HG03457 (cell line): ENCODE measurements around the gene EMC9.
"Not testable (repeated sequence)": the region's sequence is repeated elsewhere in the genome, so short reads cannot be mapped to it uniquely, and the experiment has no call there.

ENCODE experiments used
- ATAC-seq: cut with Tn5 transposase; IDR thresholded peaks from one replicate; pipeline ENCODE4 v1.9.1; 2021; ENCODE audit warnings: moderate number of reproducible peaks; ENCODE audit not compliant: unreplicated experiment

Gene EMC9

DNA sequence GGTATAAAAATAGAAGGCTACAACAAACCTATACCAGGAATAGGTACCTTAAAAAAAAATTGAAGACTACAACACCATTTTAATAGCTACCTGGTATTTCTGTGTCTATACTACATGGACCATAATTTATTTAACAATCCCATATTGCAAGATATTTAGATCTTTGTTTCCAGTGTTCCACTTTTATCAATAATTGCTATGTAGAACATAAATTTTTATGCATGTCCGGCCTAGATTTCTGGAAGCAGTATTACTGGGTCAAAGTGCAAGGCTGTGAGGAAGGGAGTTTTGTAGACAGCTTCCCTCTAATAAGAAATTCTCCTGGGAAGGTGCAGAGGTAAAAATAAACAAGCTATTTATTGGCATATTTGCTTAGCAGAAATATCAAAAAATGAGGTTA lies 30.9 kb downstream of the EMC9 start:
- no peak for ATAC-seq

DNA sequence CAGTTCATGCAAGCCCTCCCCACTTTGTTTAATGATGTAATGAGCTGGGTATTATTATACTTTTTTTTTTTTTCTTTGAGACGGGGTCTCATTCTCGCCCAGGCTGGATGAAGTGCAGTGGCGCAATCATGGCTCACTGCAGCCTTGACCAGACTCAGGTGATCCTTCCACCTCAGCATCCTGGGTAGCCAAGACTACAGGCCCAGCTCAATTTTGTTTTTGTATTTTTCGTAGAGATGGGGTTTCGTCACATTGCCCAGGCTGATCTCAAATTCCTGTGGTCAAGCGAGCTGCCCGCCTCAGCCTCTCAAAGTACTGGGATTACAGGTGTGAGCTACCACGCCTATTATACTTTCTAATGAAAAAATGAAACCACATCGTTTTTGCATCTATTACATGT lies 31.3 kb downstream of the EMC9 start:
- no peak for ATAC-seq

DNA sequence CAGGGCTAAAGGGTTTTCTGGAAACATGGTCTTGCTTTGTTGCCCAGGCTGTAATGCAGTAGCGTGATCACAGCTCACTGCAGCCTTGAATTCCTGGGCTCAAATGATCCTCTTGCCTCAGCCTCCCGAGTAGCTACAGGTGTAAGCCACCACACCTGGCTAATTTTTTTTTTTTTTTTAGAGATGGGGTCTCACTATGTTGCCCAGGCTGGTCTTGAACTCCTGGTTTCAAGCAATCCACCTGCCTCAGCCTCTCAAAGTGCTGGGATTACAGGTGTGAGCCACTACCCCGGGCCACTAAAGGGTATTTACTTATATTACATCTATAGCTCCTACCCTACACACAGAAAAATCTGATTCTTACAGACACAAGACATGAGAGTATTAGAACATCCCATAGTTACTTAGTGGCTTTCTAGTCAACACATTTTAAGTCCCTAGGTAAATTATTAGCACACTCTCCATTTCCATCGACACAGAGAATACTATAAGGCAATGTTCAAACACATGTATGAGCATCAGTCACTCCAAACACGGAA lies 33.0 kb downstream of the EMC9 start:
- no peak for ATAC-seq

- no peak for ATAC-seq
These were observed 34.6 kb downstream of the EMC9 start for GRCh38 chr14:24106672-24107271.

DNA sequence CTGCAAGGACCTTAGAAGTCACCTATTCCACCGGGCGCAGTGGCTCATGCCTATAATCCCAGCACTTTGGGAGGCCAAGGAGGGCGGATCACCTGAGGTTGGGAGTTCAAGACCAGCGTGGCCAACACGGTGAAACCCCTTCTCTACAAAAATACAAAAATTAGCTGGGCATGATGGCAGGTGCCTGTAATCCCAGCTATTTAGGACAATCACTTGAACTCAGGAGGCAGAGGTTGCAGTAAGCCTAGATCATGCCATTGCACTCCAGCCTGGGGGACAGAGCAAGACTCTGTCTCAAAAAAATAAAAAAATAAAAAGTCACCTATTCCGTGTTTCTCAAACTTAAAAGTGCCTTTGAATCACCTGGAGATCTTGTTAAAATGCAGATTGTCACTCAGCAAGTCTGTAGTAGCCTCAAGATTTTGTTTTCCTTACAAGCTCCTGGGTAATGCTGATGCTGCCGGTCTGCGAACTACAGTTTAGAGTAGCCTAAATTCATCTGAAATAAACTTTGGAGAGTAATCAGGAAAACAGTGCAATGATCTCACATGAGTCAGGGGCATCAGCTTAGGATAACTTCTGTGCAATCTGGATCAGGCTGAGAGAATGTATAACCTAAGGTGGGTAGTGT lies 35.7 kb downstream of the EMC9 start:
- not testable (repeated sequence) for ATAC-seq

GRCh38 chr14:24103451-24103850 lies 37.9 kb downstream of the EMC9 start:
- no peak for ATAC-seq

- no peak for ATAC-seq
These were observed 38.9 kb downstream of the EMC9 start for GRCh38 chr14:24102357-24103048.

GRCh38 chr14:24100982-24101494 lies 40.4 kb downstream of the EMC9 start:
- no peak for ATAC-seq

DNA sequence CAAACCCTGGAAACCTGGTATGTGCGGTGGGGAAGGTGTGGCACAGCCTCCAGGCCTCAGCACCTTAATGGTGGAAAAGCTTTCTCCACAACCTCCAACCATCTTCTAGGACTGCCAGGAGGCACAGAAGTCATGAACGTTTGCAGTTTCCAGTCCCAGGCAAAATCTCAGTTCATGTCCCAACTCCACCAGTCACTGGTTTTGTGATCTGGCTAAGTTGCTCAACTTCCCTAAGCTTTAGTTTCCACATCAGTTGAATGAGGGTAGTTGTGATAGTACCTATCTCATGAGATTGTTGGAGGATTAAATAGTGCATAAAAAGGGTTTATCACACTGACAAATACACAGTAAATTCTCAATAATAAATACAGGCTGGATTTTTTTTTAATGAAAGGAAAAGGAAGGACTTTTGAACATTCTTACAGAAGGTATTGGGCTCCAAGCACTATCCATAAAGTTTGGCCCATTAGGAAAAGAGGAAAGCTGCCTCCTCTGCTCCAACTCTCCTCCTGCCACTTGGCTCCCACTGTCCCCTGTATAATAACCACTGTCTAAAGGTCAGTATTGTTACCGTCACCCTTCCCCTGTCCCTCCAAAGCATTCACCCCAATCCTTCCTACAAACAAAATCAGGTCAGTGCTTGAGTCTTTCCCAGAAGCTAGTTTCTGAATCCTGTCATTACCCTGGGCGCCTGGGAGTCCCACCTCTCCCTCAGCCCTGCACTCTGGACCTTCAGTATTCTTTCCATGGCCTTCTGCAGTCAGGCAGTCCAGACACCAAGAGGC lies 41.0 kb downstream of the EMC9 start:
- ATAC-seq = no peak

DNA sequence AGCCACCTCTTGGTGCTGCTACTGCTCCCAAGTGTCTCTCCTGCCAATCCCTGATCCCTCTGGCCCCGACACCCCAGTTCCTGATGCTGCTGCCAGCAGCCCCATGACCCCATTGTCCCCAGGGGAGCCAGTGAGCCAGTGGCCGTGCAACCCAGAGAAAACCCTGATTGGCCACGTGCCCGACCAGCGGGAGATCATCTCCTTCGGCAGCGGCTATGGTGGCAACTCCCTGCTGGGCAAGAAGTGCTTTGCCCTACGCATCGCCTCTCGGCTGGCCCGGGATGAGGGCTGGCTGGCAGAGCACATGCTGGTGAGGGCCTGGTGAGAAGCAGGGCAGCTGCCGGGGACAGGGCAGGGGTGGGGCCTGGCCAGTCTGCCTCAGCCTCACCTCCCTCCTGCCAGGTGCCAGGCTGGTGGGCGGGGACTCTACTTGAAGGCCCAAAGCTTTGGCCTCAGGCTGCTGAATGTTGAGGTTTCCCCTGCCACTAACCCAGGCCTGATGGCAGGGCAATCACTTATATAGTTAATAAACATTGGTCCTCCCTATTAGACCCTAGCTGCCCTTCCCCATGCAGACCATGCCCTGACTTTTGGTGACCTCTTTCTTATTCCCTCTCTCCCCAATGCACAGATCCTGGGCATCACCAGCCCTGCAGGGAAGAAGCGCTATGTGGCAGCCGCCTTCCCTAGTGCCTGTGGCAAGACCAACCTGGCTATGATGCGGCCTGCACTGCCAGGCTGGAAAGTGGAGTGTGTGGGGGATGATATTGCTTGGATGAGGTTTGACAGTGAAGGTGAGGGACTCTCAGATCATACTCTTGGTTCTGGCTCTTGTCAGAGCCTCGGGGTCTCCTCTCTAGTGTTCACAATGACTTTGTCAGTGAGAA lies 42.2 kb downstream of the EMC9 start:
- ATAC-seq = no peak

DNA sequence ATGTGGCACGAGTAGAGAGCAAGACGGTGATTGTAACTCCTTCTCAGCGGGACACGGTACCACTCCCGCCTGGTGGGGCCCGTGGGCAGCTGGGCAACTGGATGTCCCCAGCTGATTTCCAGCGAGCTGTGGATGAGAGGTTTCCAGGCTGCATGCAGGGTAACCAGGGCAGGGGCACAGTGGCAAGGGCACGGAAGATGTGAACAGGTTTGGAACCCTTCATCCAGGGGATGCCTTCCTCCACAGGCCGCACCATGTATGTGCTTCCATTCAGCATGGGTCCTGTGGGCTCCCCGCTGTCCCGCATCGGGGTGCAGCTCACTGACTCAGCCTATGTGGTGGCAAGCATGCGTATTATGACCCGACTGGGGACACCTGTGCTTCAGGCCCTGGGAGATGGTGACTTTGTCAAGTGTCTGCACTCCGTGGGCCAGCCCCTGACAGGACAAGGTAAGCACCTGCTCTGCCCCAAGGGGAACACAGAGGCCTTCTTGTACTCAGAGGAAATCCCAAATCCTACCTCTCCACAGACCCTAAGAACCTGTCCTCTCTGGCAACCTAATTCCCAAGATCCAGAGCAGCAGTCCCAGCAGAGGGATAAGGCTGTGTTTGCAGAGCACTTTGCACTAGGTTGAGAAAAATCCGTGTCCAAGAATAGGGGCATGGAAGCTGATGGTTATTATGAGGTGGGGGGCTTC lies 43.0 kb downstream of the EMC9 start:
- ATAC-seq = no peak

DNA sequence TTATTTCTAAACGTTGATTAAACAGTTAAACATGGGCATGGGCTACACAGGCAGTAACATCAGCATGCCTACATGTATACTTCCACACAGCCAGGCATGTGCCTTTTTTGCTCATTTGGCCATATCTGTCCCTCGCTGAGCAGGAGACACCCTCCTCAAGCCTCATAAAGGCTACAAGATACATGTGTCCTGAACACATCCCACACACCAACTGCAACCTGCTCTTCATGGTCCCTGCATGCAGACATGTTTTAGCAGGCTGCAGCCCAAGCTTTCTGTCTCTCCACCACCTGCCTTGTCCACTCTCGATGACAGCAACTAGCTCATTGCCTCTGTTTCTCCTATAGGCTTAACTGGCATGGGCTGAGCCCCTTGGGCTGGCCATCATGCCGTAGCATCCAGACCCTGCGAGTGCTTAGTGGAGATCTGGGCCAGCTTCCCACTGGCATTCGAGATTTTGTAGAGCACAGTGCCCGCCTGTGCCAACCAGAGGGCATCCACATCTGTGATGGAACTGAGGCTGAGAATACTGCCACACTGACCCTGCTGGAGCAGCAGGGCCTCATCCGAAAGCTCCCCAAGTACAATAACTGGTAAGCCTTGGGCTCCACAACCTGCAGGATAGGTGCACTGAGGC lies 44.7 kb downstream of the EMC9 start:
- ATAC-seq = no peak

GRCh38 chr14:24095271-24096068 lies 45.9 kb downstream of the EMC9 start:
- ATAC-seq = peak; percentile 51

- no peak for ATAC-seq
These were observed 46.5 kb downstream of the EMC9 start for GRCh38 chr14:24094841-24095270.

DNA sequence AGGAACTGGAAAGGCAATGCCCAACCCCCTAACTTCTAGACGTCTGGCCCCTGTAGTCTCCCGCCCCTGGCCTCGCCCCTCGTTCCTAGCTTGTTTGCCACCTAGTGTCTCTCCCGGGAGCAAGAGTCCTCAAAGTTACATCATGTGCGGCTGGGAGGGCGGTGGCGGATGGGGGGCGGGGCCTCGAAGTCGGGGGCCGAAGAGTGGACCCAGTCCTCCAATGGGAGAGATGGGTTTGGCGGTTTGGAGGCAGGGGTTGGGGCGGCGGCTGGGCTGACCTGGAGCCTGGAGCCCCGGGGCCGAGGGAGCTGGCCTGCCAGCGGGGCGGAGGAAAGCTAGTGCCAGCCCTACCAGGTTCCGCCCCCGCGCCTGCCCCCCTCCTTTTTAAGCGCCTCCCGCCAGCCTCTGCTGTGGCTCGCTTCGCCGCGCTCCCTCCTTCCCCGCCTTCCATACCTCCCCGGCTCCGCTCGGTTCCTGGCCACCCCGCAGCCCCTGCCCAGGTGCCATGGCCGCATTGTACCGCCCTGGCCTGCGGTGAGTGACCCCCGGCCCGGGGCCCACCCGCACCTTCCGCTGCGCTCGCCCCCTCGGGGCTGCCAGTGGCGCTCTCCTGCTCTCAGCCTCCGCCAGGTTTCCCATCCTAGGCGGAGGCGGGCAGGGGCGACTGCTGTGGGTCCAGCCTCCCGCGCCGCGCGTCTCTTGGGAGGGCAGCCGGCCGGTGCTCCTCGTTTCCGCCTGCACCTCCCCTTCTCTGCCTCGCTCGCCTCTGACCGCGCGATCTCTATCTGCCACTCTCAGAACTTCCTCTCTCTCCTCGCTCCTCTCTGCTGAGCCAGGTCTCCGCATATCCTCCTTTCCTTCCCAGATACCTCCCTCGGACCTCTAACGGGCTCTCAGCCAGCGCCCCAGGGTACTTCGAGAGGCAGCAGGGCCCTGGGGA lies 47.2 kb downstream of the EMC9 start, which contains the start of gene PCK2:
TSS of gene PCK2 (plus strand) at position 411 of the 940 bp plus-strand sequence. CDS start at position 506, 95 bp downstream.
- ATAC-seq = peak; percentile 42

DNA sequence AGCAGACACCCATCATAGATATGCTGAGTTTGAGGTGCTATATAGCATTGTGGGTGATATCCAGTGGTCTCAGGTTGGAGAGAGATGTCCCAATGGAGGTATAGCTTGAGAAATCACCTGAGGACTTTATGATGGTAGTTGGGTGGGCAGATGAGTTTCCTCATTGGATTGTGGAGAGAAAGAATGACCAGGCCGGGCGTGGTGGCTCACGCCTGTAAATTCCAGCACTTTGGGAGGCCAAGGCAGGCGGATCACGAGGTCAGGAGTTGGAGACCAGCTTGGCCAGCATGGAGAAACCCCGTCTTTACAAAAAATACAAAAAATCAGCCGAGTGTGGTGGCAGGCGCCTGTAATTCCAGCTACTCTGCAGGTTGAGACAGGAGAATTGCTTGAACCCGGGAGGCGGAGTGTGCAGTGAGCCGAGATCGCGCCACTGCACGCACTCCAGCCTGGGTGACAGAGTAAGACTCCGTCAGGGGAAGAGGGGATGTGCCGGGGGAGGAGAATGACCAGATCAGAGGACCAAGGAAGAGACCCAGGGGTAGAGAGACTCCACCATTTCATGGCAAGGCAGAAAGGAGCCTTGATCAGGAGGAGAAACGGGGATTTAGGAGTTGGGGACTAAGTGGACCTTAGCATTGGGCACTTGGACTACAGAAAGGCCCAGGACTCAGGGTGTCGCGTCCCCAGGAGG lies 48.0 kb downstream of the EMC9 start:
- ATAC-seq = no peak
